ENCODE results near the gene HBG1.

The HBG1 gene

GRCh38 chr11:5284637-5285036, 35.0 kb upstream of the HBG1 start:
- no peak overlapping the region for H3K9ac ChIP-seq (ENCODE audit: low read length)
- H4K20me1 ChIP-seq (ENCODE audit: insufficient read depth, low read length) = no peaks in the 10 kb centered on the region
- no peaks in the 10 kb centered on the region for H3K27me3 ChIP-seq (replicated peaks; ENCODE audit: insufficient read depth, low read length)
- H3K9me3 ChIP-seq (replicated peaks; ENCODE audit: insufficient read depth, low read length) = no peaks in the 10 kb centered on the region
- H3K79me2 ChIP-seq (ENCODE audit: low read length) = no peaks in the 10 kb centered on the region
- H3K9me2 ChIP-seq (replicated peaks; ENCODE audit: insufficient read depth, low read length) = no peaks in the 10 kb centered on the region
- H2AFZ ChIP-seq (ENCODE audit: low read length) = no peak overlapping the region
- no peaks in the 10 kb centered on the region; the same call in 1 of the 2 replicates for H3F3A ChIP-seq (ENCODE audit: insufficient read depth, low read length)
- no peak for DNase-seq
- H3K4me1 ChIP-seq (ENCODE audit: low read length) = peaks cover 31% of the 10 kb centered on the region
- no peaks in the 10 kb centered on the region for H3K36me3 ChIP-seq (replicated peaks; ENCODE audit: insufficient read depth, low read length)
- no peak overlapping the region for H3K4me3 ChIP-seq (ENCODE audit: low read length)
- H3K27ac ChIP-seq (ENCODE audit: low read length) = no peak overlapping the region
- H3K4me2 ChIP-seq (ENCODE audit: low read depth, low read length) = no peak overlapping the region
- TF ChIP-seq EZH2phosphoT487 (IDR thresholded peaks at IDR 0.05; ENCODE audit: low read length) (no peak), EZH2 (optimal IDR thresholded peaks at IDR 0.05; ENCODE audit: low read depth, low read length) (no peak), CTCF (IDR thresholded peaks at IDR 0.05; ENCODE audit: low read length) (no peak)

DNA sequence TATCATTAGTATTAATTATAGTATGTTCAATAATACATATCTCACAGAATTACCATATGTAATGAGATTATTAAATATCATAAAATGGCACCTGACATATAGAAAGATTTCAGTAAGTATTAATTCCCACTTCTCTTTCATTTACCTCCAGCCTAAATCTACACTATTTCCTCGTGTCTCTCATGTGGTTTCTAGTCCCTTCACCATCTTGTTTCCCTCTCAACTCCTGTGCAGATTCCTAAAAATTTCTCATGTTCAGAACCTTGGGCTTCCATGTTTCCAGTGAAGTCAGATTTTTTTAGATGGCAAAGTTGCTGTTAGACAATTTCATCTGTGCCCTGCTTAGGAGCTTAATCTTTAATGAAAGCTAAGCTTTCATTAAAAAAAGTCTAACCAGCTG, 34.2 kb upstream of the HBG1 start:
- Histone ChIP-seq H3K9ac (ENCODE audit: low read length) (no peak overlapping the region), H2AFZ (ENCODE audit: low read length) (no peak overlapping the region), H3K4me1 (ENCODE audit: low read length) (peaks cover 27% of the 10 kb centered on the region), H3K4me2 (ENCODE audit: low read depth, low read length) (no peak overlapping the region), H3K79me2 (ENCODE audit: low read length) (no peaks in the 10 kb centered on the region), H3K9me3 (replicated peaks; ENCODE audit: insufficient read depth, low read length) (no peaks in the 10 kb centered on the region), H3K4me3 (ENCODE audit: low read length) (no peak overlapping the region), H3K27me3 (replicated peaks; ENCODE audit: insufficient read depth, low read length) (no peaks in the 10 kb centered on the region), H3F3A (ENCODE audit: insufficient read depth, low read length) (no peaks in the 10 kb centered on the region; the same call in 1 of the 2 replicates), H3K9me2 (replicated peaks; ENCODE audit: insufficient read depth, low read length) (no peaks in the 10 kb centered on the region), H3K36me3 (replicated peaks; ENCODE audit: insufficient read depth, low read length) (no peaks in the 10 kb centered on the region), H3K27ac (ENCODE audit: low read length) (no peak overlapping the region), H4K20me1 (ENCODE audit: insufficient read depth, low read length) (no peaks in the 10 kb centered on the region)
- TF ChIP-seq EZH2 (optimal IDR thresholded peaks at IDR 0.05; ENCODE audit: low read depth, low read length) = no peak
- TF ChIP-seq CTCF (IDR thresholded peaks at IDR 0.05; ENCODE audit: low read length) = no peak
- TF ChIP-seq EZH2phosphoT487 (IDR thresholded peaks at IDR 0.05; ENCODE audit: low read length) = no peak
- no peak for DNase-seq

DNA sequence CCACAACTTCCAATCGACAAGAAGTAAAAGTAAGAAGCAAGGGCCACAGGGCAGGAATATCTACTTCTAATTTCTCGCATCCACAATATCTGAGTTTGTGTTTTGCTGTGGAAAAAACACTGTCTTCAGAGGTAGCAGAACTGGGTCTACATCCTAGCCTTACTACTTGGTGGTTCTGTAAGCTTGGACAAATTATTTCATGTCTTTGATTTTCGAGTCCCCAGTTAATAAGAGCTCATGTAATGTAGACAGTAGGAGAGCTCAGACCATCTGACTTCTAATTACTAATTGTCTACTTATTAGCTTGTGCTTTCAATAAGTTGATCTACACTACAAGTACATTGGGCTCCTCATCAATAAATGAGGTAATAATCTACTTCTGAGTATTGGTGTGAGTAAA, 33.4 kb upstream of the HBG1 start:
- H3K4me1 ChIP-seq (ENCODE audit: low read length) = peaks cover 27% of the 10 kb centered on the region
- TF ChIP-seq EZH2 (optimal IDR thresholded peaks at IDR 0.05; ENCODE audit: low read depth, low read length) (no peak), EZH2phosphoT487 (IDR thresholded peaks at IDR 0.05; ENCODE audit: low read length) (no peak), CTCF (IDR thresholded peaks at IDR 0.05; ENCODE audit: low read length) (no peak)

More for the DNA sequence above, 33.4 kb upstream of the HBG1 start:
- no peak overlapping the region for H2AFZ ChIP-seq (ENCODE audit: low read length)
- H3K27ac ChIP-seq (ENCODE audit: low read length) = no peak overlapping the region
- no peak for DNase-seq
- H3K79me2 ChIP-seq (ENCODE audit: low read length) = no peaks in the 10 kb centered on the region
- no peaks in the 10 kb centered on the region for H3K36me3 ChIP-seq (replicated peaks; ENCODE audit: insufficient read depth, low read length)
- no peak overlapping the region for H3K4me3 ChIP-seq (ENCODE audit: low read length)
- H3K4me2 ChIP-seq (ENCODE audit: low read depth, low read length) = no peak overlapping the region
- H4K20me1 ChIP-seq (ENCODE audit: insufficient read depth, low read length) = no peaks in the 10 kb centered on the region
- no peaks in the 10 kb centered on the region for H3K9me3 ChIP-seq (replicated peaks; ENCODE audit: insufficient read depth, low read length)
- no peaks in the 10 kb centered on the region; the same call in 1 of the 2 replicates for H3F3A ChIP-seq (ENCODE audit: insufficient read depth, low read length)
- no peaks in the 10 kb centered on the region for H3K9me2 ChIP-seq (replicated peaks; ENCODE audit: insufficient read depth, low read length)
- H3K9ac ChIP-seq (ENCODE audit: low read length) = no peak overlapping the region
- H3K27me3 ChIP-seq (replicated peaks; ENCODE audit: insufficient read depth, low read length) = no peaks in the 10 kb centered on the region
